ENCODE data around the gene CRABP2.

The CRABP2 gene

DNA sequence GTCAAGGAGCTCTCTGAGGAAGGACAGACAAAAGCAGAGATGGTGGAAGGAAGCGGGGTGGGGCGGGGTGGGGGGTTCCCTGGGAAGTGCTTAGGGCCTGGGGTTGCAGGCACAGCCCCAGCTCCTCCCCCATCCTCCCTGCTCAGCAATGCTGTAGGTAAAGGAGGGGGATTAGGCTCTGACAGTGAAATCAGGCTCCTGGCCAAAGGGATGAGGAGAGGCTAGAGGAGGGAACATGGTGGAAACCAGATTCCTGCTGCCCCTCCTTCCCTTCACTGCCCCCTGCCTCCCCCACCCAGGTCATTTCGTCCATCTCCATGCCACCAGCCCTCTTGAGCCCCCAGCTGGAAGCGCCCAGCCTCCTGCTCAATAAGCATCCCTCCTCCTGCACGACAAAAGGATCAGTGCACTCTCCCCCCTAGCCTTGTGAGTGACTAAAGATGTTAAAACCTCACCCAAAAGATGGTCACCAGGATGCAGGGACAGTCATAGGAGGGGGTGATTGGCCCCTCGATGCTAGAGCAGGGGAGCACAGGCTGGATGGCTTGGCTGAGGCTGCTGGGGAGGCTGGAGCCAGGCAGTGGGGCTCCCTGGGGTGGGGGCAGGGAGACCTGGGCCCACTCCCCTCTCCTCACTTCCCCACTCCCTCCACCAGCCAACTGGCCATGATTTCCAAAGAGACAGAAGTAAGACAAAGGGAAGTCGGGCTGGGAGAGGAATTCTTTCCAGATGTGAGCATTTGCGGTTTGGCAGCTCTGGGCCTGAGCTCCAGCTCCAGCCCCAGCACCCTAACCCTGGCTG is 2.2 kb upstream of the CRABP2 start:
- DNase-seq = no peak

GRCh38 chr1:156706657-156707416 is 1.5 kb upstream of the CRABP2 start:
- no peak for DNase-seq

GRCh38 chr1:156705918-156706656 is 704 bp upstream of the CRABP2 start:
- DNase-seq = no peak

- DNase-seq = no peak
Measured at GRCh38 chr1:156704930-156705320, 458 bp downstream of the CRABP2 start.

DNA sequence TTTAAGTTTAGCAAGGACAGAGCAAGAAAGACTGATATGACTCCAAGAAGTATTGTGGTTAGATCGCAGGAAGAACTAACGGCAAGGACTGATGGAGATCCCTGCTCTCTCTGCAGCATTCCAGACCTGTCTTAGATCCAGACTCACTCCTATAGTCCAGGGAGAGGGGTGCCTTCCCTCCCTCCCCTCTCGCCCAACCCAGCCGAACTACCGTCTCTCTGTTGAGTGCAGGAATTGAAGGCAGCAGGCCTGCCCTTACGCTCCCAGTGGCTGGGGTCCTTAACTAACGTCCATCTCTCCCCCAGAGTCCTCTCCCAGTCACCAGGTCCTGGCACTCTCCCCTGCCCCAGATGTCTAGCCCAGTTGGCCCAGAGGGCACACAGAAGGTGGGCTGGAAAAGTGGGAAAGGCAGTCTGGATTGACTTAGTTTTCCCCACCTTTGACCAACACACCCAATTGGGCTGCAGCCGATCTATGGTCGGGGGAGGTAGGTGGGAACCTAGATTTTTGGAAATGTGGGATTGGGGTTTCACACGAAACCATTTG is 1.1 kb downstream of the CRABP2 start:
- no peak for DNase-seq

- DNase-seq = no peak
Measured at GRCh38 chr1:156703741-156704140, 1.6 kb downstream of the CRABP2 start.

DNA sequence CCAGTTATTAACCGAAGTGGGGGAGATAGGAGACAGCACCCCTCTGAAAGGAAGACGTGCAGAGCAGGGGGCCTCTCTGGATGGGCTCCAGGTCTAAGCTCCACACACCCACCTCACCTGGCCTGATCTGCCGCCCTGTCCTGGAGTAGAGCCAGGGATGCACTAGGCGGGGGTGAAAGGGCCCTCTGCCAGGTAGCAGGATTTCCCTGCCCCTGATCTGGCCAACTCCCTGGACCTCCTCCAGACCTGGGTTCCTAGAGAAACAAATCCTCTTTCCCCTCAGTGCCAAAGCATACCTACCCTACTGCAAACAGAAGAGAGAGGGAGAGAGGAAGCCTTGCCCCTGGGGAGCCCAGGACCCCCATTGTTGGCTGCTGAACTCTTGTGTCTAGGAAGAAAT is 2.0 kb downstream of the CRABP2 start:
- DNase-seq = no peak

DNA sequence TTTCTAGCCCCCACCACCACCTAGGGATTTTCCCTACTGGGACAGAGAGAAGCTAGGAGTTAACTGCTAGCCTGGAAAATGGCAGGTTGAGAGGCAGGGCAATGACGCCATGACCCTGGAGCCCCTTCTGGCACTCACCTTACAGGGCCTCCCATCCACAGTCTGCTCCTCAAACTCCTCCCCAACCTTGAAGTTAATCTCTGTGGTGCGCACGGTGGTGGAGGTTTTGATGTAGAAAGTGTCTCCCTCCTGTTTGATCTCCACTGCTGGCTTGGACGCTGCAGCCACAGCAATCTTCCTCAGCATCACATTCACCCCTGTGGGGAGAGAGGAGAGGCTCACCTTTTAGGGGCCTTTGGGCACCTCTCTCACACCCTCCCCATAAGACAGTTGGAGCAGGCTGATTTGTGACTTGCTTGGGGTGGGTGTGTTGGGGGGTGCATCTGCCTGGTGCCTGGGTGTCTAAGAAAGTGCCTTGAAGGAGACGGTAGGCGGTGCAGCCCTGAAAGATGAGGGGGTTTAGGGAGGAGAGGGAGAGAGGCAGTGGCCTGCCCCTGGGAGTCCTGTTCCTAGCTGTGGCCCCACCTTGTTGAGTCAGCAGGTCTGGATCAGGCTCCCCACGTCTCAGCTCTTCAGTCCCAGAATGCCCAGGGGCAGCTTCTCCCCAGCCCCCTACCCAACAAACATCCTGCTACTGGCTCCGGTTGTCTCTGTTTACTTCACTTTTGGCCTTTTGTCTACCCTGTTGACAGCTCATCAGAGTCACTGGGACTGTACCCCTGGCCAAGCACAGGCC is 4.4 kb downstream of the CRABP2 start:
- DNase-seq = no peak

DNA sequence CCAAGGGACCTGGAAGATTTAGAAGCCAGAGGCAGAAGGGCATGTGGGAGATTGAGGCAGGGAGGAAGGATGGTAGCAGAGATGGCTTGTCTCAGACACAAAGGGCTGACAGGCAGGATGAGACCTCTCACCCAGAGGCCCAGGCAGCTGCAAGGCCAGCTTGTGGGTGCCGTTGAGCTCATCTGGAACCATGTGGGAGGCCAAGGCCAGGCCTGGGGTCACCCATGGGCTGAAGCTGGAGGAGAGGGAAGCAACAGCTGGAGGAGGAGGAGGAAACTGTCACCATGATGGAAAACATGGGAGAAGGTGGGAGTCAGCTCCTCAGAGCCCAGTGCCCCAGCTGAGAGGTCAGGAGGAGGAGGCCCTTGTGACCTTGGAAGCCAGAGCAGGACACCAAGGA is 6.4 kb downstream of the CRABP2 start:
- DNase-seq = no peak

- DNase-seq = peak; percentile 39
Measured at GRCh38 chr1:156697481-156697880, 7.9 kb downstream of the CRABP2 start.

- no peak for DNase-seq
Measured at GRCh38 chr1:156696755-156697154, 8.6 kb downstream of the CRABP2 start.

GRCh38 chr1:156694690-156694962 is 10.8 kb downstream of the CRABP2 start:
- no peak for DNase-seq

- DNase-seq = no peak
Measured at GRCh38 chr1:156693848-156694689, 11.3 kb downstream of the CRABP2 start.

DNA sequence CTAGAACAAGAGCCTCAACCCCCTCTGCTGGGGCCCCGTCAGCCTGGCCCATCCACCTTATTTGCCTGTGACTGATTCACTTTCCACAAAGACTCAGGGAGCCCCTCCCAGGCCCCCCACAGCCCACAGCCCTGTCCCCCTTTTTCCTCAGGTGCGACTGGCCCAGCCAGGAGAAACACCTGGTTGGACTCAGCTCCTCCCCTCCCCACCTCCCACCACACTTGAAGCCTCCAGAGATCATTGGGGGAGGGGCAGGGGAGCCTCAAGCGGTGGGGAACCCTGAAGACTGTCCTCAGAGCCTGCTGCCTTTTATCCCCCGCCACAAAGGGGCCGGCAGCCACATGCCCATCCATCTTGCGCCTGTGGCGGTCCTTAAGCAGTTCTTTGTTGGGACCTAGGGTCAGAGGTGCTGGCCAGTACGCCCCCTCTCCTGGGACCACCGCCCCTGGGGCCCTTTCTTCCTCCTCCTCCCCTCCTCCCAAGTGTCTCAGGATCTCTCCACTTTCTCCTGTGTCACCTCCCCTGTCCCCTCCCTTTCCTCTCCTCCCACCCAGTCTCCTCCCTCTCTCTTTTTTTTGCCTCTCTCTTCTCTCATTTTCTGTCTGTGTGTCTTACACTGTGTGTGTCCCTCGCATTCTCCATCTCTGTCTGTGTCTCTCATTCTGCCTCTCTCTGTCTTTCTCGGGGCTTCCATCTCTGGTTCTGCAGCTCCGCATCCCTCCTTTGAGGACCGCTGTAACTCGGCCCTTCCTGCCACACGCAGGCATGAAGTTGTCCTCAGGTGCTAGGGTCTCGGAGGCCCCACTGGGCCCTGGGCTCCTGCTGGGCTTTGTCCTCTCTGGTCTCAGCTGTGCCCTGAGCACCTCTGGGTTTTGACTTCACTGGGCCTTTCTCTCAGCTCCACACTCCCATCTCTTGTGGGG is 12.2 kb downstream of the CRABP2 start:
- DNase-seq = no peak

DNA sequence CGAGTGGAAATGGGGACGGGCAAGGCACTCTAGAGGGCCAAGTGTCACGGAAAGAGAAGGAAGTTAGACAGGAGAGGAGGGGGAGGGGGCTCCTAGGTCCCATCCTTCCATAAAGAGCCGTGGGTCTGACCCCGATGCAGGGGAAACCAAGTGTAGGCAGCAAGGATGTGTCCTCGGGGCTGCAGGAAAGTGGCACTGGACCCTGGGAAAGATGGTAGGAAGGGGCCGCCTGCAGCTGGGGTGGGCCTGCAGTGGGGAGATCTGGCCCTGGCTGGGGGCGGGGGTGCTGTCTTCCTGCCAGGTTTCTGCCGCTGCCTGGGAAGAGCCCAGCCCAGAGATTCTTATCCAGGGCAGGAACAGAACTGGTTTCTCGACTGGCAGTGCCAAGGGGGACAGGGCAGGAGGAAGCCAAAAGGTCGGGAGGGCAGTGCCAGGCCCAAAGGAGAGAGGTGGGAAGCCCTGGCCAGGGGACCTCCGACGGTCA is 12.9 kb downstream of the CRABP2 start:
- DNase-seq = no peak

DNA sequence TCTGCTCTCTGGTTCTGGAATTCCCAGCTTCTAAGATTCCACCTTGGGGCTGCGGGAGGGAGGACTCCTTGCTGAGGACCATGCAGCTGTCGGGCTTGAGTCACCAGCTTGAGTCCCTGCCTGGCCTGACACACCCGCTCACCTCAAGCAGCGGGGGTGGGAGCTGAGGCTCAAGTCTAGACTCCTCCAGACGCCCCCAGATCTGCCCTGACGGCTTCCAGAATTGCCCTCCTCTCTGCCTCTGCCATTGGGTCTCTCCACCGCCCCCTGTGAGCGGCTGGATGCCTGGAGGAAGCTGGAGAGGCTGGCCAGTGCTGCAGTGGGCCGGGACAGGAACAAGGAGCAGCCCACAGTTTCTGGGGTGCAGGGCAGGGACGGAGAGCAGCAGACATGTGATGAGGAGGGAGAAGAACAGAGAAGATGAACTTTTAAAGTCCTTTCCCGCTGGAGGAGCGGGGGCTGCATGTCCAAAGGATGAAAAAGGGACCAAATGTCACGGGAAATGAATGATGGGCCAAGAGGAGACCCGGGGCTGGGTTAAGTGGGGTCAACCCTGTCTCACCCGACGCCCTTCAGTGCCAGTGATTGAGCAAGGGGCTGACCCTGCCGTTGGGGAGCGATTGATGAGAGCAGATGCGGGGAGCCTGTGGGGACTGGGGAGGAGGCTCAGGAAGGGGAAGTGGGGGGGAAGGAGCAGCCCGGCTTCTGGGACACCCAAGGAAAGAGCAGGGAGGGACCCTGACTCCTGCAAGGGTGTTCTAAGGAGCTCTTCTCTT is 13.5 kb downstream of the CRABP2 start:
- DNase-seq = peak; percentile 25

DNA sequence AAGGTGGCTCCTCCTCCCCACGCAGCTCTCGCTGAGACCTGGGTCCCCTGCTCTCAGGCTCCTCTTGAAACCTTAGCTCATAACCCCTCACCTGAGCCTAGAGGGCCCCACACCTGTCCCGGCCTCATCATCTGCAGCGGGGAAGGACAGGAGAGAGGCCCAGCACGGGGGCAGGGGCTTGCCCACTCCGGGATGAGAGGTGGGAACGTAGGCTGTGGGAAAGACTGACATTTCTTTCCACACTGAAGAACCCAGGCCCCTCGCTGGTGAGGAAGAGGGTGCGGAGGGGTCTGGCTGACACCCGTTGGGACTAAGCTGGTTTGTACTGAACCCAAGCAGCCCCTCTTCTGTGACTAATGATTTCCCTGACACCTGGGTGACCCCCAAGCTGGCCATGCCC is 14.2 kb downstream of the CRABP2 start:
- DNase-seq = no peak

GRCh38 chr1:156690675-156691036 is 14.7 kb downstream of the CRABP2 start:
- DNase-seq = no peak

DNA sequence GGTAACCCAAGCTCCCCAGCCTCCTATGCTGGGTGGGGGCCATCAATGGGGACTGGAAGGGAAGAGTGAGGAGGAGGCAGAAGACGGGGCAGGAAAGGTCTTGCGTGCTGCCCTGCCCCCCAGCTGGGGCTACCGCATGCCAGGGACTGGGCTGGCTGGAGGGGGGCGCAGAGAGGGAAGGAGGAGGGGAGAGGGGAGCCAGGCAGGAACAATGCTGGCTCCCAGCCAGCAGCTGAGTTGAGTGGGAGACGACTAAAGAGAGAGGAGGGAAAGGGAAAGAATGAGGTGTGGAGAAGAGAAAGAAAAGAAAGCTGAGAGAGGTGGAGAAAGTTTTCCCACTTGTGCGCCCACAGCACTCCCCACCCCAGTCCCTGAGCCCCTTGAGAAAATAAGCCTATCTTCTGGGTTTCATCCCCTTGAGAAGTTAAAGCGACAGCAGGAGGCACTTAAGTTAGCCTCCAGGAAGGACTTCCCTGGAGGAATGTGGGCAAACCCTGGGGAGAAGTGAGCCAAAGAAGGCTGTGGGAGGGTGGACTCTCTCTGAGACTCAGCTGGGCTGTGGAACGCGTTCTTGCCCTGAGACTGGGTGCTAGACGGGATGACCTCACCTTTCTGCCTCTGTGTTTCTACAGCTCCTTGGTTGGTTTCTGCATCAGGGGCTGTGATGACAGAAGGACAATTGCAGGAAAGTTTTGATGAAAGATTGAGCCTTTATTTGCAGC is 15.3 kb downstream of the CRABP2 start:
- peak; percentile 14 for DNase-seq
